DOHH2 (cell line): ENCODE results near the gene CHCHD6.

Experiments used
- H3F3A ChIP-seq: fragments of 200-600 bp; sonication (generic), shearing (Covaris generic); 2 replicates; pipeline ENCODE4 v1.6.0; 2016; ENCODE audit warnings: antibody characterized with exemption, mild to moderate bottlenecking; ENCODE audit not compliant: control insufficient read depth, insufficient read depth
- H3K27ac ChIP-seq: fragments of 200-600 bp; sonication (generic); 2 replicates; pipeline ENCODE4 v1.5.1; 2014; ENCODE audit warnings: low read depth, mild to moderate bottlenecking, low read length, moderate library complexity
- H3K27me3 ChIP-seq: fragments of 200-600 bp; sonication (generic); 2 replicates; pipeline ENCODE4 v1.6.1; 2014; ENCODE audit warnings: mild to moderate bottlenecking, low read length, mixed read lengths; ENCODE audit not compliant: control insufficient read depth
- H3K36me3 ChIP-seq: fragments of 200-600 bp; sonication (generic); 2 replicates; pipeline ENCODE4 v1.6.1; 2014; ENCODE audit warnings: mild to moderate bottlenecking, low read length, moderate library complexity, mixed read lengths; ENCODE audit not compliant: control insufficient read depth
- H3K4me1 ChIP-seq: fragments of 200-600 bp; sonication (generic); 2 replicates; pipeline ENCODE4 v1.6.1; 2014; ENCODE audit warnings: mild to moderate bottlenecking, low read length, mixed read lengths; ENCODE audit not compliant: control insufficient read depth
- H3K4me2 ChIP-seq: fragments of 200-600 bp; sonication (generic); 2 replicates; pipeline ENCODE4 v1.6.0; 2014; ENCODE audit warnings: mild to moderate bottlenecking, low read length, moderate library complexity
- H3K4me3 ChIP-seq: fragments of 200-600 bp; sonication (generic); 2 replicates; pipeline ENCODE4 v1.5.1; 2014; ENCODE audit warnings: mild to moderate bottlenecking, low read length, mixed read lengths
- H3K79me2 ChIP-seq: fragments of 200-600 bp; sonication (generic); 2 replicates; pipeline ENCODE4 v1.6.1; 2014; ENCODE audit warnings: mild to moderate bottlenecking, low read length, mixed read lengths; ENCODE audit not compliant: control insufficient read depth
- H3K9me2 ChIP-seq: fragments of 200-600 bp; sonication (generic); replicated peaks from 2 replicates; pipeline ENCODE4 v1.6.1; 2014; ENCODE audit warnings: mild to moderate bottlenecking, low read length, mixed read lengths; ENCODE audit not compliant: control insufficient read depth
- H3K9me3 ChIP-seq: fragments of 200-600 bp; sonication (generic); 2 replicates; pipeline ENCODE4 v1.6.1; 2014; ENCODE audit warnings: antibody characterized with exemption, low read length, mixed read lengths; ENCODE audit not compliant: control insufficient read depth, insufficient read depth
- H4K20me1 ChIP-seq: fragments of 200-600 bp; sonication (generic); 2 replicates; pipeline ENCODE4 v1.6.0; 2014; ENCODE audit warnings: low read depth, mild to moderate bottlenecking, antibody characterized with exemption, low read length, moderate library complexity; ENCODE audit not compliant: control insufficient read depth, insufficient read depth
- CTCF ChIP-seq: fragments of 200-600 bp; sonication (generic); IDR thresholded peaks from one replicate; pipeline ENCODE4 v1.5.1; 2014; ENCODE audit warnings: antibody characterized with exemption, mild to moderate bottlenecking, low read depth, low read length; ENCODE audit not compliant: poor library complexity, severe bottlenecking
- EZH2phosphoT487 ChIP-seq: fragments of 200-600 bp; sonication (generic); IDR thresholded peaks from 2 replicates; pipeline ENCODE4 v1.6.1; 2017; ENCODE audit warnings: borderline replicate concordance, mild to moderate bottlenecking, antibody characterized with exemption, low read length, moderate library complexity, mixed read lengths

Gene CHCHD6

GRCh38 chr3:126678693-126679317 is 25.2 kb upstream of the CHCHD6 start:
- Histone ChIP-seq H3K36me3 (no peaks in the 10 kb centered on the region), H3K9me3 (0 out of 2 replicates have a peak, but pooled peaks cover 2% of the 10 kb centered on the region), H3K27ac (no peak overlapping the region), H3K4me2 (no peak overlapping the region), H3K27me3 (peaks cover 3% of the 10 kb centered on the region; the same call in 1 of the 2 replicates), H3K79me2 (no peaks in the 10 kb centered on the region), H3K9me2 (no peaks in the 10 kb centered on the region), H3K4me1 (0 out of 2 replicates have a peak, but pooled peaks cover 3% of the 10 kb centered on the region), H4K20me1 (no peaks in the 10 kb centered on the region), H3F3A (no peaks in the 10 kb centered on the region), H3K4me3 (no peak overlapping the region)
- TF ChIP-seq EZH2phosphoT487 (no peak), CTCF (no peak)

DNA sequence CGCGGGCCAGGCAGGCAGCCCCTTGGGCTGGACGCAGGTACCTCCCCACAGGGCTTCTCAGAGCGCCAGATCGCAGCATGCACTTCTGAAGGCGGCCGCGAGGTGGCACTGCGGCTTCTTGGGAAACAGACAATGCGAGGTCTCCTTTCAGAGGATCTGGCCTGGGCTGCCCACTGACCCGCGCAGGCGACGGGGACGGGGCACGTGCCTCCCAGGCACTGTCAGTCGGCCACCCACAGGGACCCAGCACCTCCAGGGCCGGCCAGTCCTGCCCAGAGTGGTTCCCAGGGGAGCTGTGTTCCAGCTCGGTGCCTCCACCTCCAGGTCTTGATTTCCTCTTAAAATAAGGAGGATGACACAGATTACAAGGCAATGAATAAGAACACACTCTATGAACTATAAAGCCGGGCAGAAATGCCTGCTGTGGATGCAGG is 24.7 kb upstream of the CHCHD6 start:
- Histone ChIP-seq H3K4me3 (no peak overlapping the region), H3K4me2 (no peak overlapping the region), H3K36me3 (no peaks in the 10 kb centered on the region), H3F3A (no peaks in the 10 kb centered on the region), H4K20me1 (no peaks in the 10 kb centered on the region), H3K9me3 (no peaks in the 10 kb centered on the region), H3K27me3 (peaks cover 3% of the 10 kb centered on the region; the same call in 1 of the 2 replicates), H3K27ac (no peak overlapping the region), H3K4me1 (0 out of 2 replicates have a peak, but pooled peaks cover 3% of the 10 kb centered on the region), H3K9me2 (no peaks in the 10 kb centered on the region), H3K79me2 (no peaks in the 10 kb centered on the region)
- TF ChIP-seq CTCF (peak; percentile 91), EZH2phosphoT487 (no peak)

DNA sequence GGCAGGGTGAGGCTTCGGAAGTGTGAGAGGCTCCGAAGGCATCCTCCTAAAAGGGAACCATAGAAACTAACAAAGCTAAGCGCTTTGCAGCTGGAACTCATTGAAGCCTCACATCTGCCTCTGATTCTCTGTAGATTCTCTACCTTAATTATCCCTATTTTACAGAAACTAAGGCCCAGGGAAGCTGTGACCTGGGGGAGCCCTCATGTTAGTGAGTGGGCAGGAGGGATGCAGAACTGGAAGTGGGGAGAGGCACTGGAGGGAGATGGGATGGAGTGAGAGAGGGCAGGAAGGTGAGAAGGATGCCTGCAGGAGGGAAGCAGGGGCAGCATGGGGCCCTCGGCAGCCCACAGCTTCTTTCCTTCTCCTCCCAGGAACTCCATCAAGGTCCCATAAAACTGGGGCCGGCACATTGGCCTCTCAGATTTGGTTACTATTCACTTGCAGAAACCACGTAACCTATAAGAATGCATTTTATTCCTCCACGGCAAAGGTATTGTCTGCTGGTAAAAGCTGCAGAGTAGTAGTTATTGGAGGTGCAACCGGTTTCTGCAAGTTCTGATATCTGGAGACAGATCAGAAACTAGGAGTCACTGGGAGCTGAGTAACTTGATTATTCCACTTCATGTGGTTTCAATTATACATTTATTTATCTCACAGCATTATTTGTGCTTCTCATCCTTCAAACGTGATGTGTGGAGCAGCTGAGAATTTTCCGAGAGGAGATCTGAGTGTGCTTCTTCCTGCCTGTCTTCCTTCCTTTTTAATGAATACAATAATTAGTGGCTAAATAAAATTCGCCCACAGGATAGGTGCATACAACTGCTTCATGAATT is 24.0 kb upstream of the CHCHD6 start:
- Histone ChIP-seq H3K79me2 (no peaks in the 10 kb centered on the region), H4K20me1 (no peaks in the 10 kb centered on the region), H3K4me2 (no peak overlapping the region), H3K27ac (no peak overlapping the region), H3F3A (no peaks in the 10 kb centered on the region), H3K36me3 (no peaks in the 10 kb centered on the region), H3K4me1 (0 out of 2 replicates have a peak, but pooled peaks cover 3% of the 10 kb centered on the region), H3K9me3 (no peaks in the 10 kb centered on the region), H3K27me3 (peaks cover 3% of the 10 kb centered on the region; the same call in 1 of the 2 replicates), H3K9me2 (no peaks in the 10 kb centered on the region), H3K4me3 (no peak overlapping the region)
- TF ChIP-seq EZH2phosphoT487 (no peak), CTCF (no peak)
